ENCODE measurements around the gene MYOG.

MYOG gene

DNA sequence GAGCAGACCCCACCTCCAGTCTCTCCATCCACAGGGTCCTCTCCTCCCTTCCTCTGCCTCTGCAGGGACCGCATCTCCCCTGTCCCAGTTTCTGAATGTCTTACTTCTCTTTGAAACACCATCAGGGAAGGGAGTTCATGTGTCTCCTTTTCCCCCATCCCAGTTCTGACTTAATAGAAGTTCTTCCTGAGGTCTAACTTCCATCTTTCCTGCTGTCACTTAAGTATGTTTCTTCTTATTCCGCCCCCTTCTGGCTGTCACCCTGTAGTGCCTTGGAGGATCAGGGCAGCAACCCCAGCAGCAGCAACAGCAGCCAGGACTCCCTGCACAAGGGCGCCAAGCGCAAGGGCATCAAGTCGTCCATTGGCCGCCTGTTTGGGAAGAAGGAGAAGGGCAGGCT lies 29.3 kb downstream of the MYOG start:
- H3K36me3 ChIP-seq (ENCODE audit: control insufficient read depth in 1 of 2, insufficient read depth in 2 of 2, low read length in 2 of 2): no peaks in the 10 kb centered on the region
- H3K4me1 ChIP-seq (ENCODE audit: control insufficient read depth in 1 of 2, insufficient read depth in 2 of 2, low read length in 2 of 2): no peaks in the 10 kb centered on the region
- no peaks in the 10 kb centered on the region for H3K9me3 ChIP-seq (ENCODE audit: control insufficient read depth in 1 of 2, low read length in 2 of 2)
- H3K9ac ChIP-seq (ENCODE audit: low read depth in 1 of 2, low read length in 2 of 2): no peak overlapping the region
- H3K27ac ChIP-seq (ENCODE audit: low read depth, low read length): no peak overlapping the region
- H3K4me3 ChIP-seq (ENCODE audit: low read depth in 1 of 2, low read length in 2 of 2): no peak overlapping the region
- H3K27me3 ChIP-seq (ENCODE audit: control insufficient read depth in 1 of 2, insufficient read depth in 2 of 2, low read length in 2 of 2): no peaks in the 10 kb centered on the region

DNA sequence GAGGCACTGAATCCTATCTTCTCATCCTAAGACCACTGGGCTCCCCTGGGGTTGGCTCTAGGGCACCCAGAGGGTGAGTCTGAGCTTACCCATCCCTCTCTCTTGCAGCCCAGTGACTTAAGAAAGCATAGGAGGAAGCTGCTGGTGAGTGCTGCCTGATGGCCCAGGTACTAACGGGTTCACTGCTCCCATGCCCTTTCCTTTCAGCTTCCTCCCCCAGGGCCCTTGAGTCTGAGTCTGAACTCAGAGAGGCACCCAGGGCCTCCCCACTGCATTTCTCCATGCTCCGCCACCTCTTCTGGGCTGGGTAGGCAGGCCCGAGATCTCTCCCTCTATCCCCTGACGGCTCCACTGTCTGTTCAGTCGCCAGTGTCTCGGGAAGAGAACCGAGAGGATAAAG lies 29.8 kb downstream of the MYOG start:
- Histone ChIP-seq H3K4me3 (ENCODE audit: low read depth in 1 of 2, low read length in 2 of 2) (no peak overlapping the region), H3K27me3 (ENCODE audit: control insufficient read depth in 1 of 2, insufficient read depth in 2 of 2, low read length in 2 of 2) (no peaks in the 10 kb centered on the region), H3K9me3 (ENCODE audit: control insufficient read depth in 1 of 2, low read length in 2 of 2) (no peaks in the 10 kb centered on the region), H3K27ac (ENCODE audit: low read depth, low read length) (no peak overlapping the region), H3K4me1 (ENCODE audit: control insufficient read depth in 1 of 2, insufficient read depth in 2 of 2, low read length in 2 of 2) (no peaks in the 10 kb centered on the region), H3K36me3 (ENCODE audit: control insufficient read depth in 1 of 2, insufficient read depth in 2 of 2, low read length in 2 of 2) (no peaks in the 10 kb centered on the region), H3K9ac (ENCODE audit: low read depth in 1 of 2, low read length in 2 of 2) (no peak overlapping the region)

DNA sequence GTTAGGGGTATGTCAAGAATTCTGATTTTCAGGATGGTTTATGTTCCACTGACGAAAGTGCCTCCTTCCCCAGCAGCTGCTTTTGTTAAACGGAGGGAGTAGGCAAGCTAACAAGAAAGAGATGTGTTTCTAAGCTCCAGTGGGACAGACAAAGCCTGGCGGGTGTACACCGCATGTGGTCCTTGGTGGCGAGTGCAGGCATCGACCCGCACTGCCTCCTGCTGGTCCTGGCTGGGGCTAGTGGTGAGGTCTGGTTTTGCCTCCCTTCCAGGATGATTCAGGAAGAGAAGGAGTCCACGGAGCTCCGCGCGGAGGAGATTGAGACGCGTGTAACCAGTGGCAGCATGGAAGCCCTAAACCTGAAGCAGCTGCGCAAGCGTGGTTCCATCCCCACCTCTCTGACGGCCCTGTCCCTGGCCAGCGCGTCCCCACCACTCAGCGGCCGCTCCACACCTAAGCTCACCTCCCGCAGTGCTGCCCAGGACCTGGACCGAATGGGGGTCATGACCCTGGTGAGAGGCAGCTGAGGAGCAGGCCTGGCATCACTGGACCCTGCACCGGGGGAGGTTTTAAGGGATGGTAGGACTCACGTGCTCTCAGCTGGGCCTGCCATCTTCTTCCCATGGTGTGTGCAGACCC lies 30.5 kb downstream of the MYOG start:
- Histone ChIP-seq H3K27ac (ENCODE audit: low read depth, low read length) (no peak overlapping the region), H3K9me3 (ENCODE audit: control insufficient read depth in 1 of 2, low read length in 2 of 2) (no peaks in the 10 kb centered on the region), H3K9ac (ENCODE audit: low read depth in 1 of 2, low read length in 2 of 2) (no peak overlapping the region), H3K4me3 (ENCODE audit: low read depth in 1 of 2, low read length in 2 of 2) (no peak overlapping the region), H3K27me3 (ENCODE audit: control insufficient read depth in 1 of 2, insufficient read depth in 2 of 2, low read length in 2 of 2) (no peaks in the 10 kb centered on the region), H3K4me1 (ENCODE audit: control insufficient read depth in 1 of 2, insufficient read depth in 2 of 2, low read length in 2 of 2) (no peaks in the 10 kb centered on the region), H3K36me3 (ENCODE audit: control insufficient read depth in 1 of 2, insufficient read depth in 2 of 2, low read length in 2 of 2) (no peaks in the 10 kb centered on the region)

DNA sequence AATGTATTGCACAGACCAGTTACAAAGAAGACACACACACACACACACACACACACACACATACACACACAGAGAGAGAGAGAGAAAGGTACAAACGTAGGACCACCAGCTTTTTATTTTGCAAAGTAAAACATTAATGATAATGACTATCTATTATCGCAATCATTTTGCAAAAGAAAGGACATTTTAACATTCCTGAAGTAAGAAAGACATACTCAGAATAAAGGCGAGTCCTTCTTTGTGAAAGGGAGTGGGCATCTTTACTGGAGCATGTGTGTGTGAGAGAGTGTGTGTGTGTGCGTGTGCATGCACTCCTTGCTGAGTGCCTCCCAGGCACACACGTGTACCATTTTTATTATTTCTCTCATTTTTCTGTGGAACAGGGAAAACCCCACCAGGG lies 31.2 kb downstream of the MYOG start:
- Histone ChIP-seq H3K4me1 (ENCODE audit: control insufficient read depth in 1 of 2, insufficient read depth in 2 of 2, low read length in 2 of 2) (no peaks in the 10 kb centered on the region), H3K27me3 (ENCODE audit: control insufficient read depth in 1 of 2, insufficient read depth in 2 of 2, low read length in 2 of 2) (peaks cover 0 to 2% of the 10 kb centered on the region in 2 donors), H3K36me3 (ENCODE audit: control insufficient read depth in 1 of 2, insufficient read depth in 2 of 2, low read length in 2 of 2) (no peaks in the 10 kb centered on the region), H3K9me3 (ENCODE audit: control insufficient read depth in 1 of 2, low read length in 2 of 2) (no peaks in the 10 kb centered on the region), H3K27ac (ENCODE audit: low read depth, low read length) (no peak overlapping the region), H3K9ac (ENCODE audit: low read depth in 1 of 2, low read length in 2 of 2) (no peak overlapping the region), H3K4me3 (ENCODE audit: low read depth in 1 of 2, low read length in 2 of 2) (no peak overlapping the region)

DNA sequence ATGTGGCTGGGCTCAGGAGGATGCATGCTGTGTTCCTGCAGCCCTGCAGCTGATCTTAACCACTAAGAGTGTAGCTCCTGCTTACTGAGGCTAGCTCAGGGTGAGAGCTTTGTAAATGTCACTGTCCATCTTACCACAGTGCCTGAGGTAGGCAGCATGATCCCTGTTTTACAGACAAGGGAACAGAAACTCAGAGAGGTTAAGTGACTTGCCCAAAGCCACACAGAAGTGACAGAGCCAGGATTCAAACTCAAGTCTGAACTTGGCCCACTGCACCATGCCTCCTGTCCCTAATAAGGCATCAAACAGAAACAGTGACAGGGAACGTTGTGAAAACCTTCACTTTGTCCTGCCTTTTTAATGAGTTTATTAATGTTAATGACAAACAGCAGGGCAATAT lies 31.6 kb downstream of the MYOG start:
- Histone ChIP-seq H3K27ac (ENCODE audit: low read depth, low read length) (no peak overlapping the region), H3K27me3 (ENCODE audit: control insufficient read depth in 1 of 2, insufficient read depth in 2 of 2, low read length in 2 of 2) (peaks cover 0 to 4% of the 10 kb centered on the region in 2 donors), H3K9ac (ENCODE audit: low read depth in 1 of 2, low read length in 2 of 2) (no peak overlapping the region), H3K4me3 (ENCODE audit: low read depth in 1 of 2, low read length in 2 of 2) (no peak overlapping the region), H3K9me3 (ENCODE audit: control insufficient read depth in 1 of 2, low read length in 2 of 2) (no peaks in the 10 kb centered on the region), H3K36me3 (ENCODE audit: control insufficient read depth in 1 of 2, insufficient read depth in 2 of 2, low read length in 2 of 2) (no peaks in the 10 kb centered on the region), H3K4me1 (ENCODE audit: control insufficient read depth in 1 of 2, insufficient read depth in 2 of 2, low read length in 2 of 2) (no peaks in the 10 kb centered on the region)

DNA sequence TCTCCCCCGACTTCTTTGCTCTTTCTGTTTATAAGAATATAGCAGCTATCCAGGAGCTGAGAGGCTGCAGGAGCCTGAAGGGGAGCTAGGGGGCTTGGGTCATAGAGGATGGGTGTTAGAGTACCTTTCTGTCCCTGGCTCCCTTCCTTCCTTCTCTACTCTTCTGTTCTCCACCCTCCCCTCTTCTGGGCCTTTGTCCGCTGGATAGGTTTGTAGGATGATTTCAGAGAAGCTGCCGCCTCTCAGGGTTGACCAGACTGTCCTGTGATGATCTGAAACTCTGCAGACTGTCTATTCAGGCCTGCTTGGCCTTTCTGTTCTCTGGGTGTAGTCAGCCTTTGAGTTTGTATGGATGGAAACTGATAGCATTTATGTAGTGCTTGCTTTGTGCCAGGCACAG lies 33.2 kb downstream of the MYOG start:
- Histone ChIP-seq H3K4me3 (ENCODE audit: low read depth in 1 of 2, low read length in 2 of 2) (no peak overlapping the region), H3K4me1 (ENCODE audit: control insufficient read depth in 1 of 2, insufficient read depth in 2 of 2, low read length in 2 of 2) (no peaks in the 10 kb centered on the region), H3K27me3 (ENCODE audit: control insufficient read depth in 1 of 2, insufficient read depth in 2 of 2, low read length in 2 of 2) (peaks cover 0 to 4% of the 10 kb centered on the region in 2 donors), H3K9me3 (ENCODE audit: control insufficient read depth in 1 of 2, low read length in 2 of 2) (no peaks in the 10 kb centered on the region), H3K9ac (ENCODE audit: low read depth in 1 of 2, low read length in 2 of 2) (no peak overlapping the region), H3K36me3 (ENCODE audit: control insufficient read depth in 1 of 2, insufficient read depth in 2 of 2, low read length in 2 of 2) (no peaks in the 10 kb centered on the region), H3K27ac (ENCODE audit: low read depth, low read length) (no peak overlapping the region)

DNA sequence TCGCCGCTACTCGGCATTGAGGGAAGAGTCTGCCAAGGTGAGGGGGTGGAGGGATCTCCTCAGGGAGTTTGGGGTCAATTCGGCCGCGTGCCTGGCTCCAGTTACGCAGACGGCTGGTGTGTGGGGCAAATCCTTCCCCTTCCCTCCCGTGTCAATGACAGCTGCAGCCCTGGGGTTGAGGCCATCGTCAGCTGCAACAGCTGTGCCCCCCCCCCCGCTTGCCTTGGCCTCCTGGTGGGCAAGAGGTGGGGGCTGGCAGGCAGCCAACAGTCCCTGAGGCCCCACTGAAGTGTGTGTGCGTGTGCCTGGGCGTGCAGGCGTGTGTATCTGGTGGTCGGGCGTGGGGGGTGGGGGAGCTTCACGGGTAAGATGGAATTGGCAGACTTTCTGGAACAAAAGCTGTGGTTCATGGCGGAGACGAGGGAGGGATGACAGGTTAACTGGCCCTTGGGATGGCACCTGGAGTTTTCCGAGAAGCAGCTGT lies 33.9 kb downstream of the MYOG start:
- Histone ChIP-seq H3K36me3 (ENCODE audit: control insufficient read depth in 1 of 2, insufficient read depth in 2 of 2, low read length in 2 of 2) (no peaks in the 10 kb centered on the region), H3K27me3 (ENCODE audit: control insufficient read depth in 1 of 2, insufficient read depth in 2 of 2, low read length in 2 of 2) (peaks cover 6 to 8% of the 10 kb centered on the region in 2 donors), H3K4me1 (ENCODE audit: control insufficient read depth in 1 of 2, insufficient read depth in 2 of 2, low read length in 2 of 2) (peaks cover 0 to 3% of the 10 kb centered on the region in 2 donors), H3K9me3 (ENCODE audit: control insufficient read depth in 1 of 2, low read length in 2 of 2) (no peaks in the 10 kb centered on the region), H3K9ac (ENCODE audit: low read depth in 1 of 2, low read length in 2 of 2) (no peak overlapping the region), H3K4me3 (ENCODE audit: low read depth in 1 of 2, low read length in 2 of 2) (no peak overlapping the region), H3K27ac (ENCODE audit: low read depth, low read length) (no peak overlapping the region)

DNA sequence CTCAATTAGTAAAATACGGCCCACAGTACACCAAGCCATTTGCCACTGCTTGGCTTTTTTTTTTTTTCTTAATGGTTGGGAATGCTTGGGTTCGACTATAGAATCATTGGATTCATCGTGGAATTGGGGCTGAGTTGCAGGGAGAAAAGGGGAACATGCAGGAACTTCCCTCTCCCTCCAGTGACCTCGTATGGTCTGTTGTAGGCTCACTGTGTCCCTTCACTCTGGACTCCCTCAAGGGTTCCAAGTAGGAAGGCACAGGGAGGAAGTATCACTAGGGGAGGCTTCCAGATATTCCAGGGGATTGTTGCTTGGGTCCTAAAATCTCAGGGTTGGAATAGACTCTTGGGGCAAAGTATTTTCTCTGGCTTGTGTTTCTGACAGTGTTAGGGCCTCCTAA lies 35.0 kb downstream of the MYOG start:
- no peaks in the 10 kb centered on the region for H3K36me3 ChIP-seq (ENCODE audit: control insufficient read depth in 1 of 2, insufficient read depth in 2 of 2, low read length in 2 of 2)
- H3K27ac ChIP-seq (ENCODE audit: low read depth, low read length): no peak overlapping the region
- no peak overlapping the region for H3K9ac ChIP-seq (ENCODE audit: low read depth in 1 of 2, low read length in 2 of 2)
- H3K4me3 ChIP-seq (ENCODE audit: low read depth in 1 of 2, low read length in 2 of 2): no peak overlapping the region
- peaks cover 0 to 3% of the 10 kb centered on the region in 2 donors for H3K4me1 ChIP-seq (ENCODE audit: control insufficient read depth in 1 of 2, insufficient read depth in 2 of 2, low read length in 2 of 2)
- H3K9me3 ChIP-seq (ENCODE audit: control insufficient read depth in 1 of 2, low read length in 2 of 2): no peaks in the 10 kb centered on the region
- H3K27me3 ChIP-seq (ENCODE audit: control insufficient read depth in 1 of 2, insufficient read depth in 2 of 2, low read length in 2 of 2): peaks cover 6 to 8% of the 10 kb centered on the region in 2 donors

DNA sequence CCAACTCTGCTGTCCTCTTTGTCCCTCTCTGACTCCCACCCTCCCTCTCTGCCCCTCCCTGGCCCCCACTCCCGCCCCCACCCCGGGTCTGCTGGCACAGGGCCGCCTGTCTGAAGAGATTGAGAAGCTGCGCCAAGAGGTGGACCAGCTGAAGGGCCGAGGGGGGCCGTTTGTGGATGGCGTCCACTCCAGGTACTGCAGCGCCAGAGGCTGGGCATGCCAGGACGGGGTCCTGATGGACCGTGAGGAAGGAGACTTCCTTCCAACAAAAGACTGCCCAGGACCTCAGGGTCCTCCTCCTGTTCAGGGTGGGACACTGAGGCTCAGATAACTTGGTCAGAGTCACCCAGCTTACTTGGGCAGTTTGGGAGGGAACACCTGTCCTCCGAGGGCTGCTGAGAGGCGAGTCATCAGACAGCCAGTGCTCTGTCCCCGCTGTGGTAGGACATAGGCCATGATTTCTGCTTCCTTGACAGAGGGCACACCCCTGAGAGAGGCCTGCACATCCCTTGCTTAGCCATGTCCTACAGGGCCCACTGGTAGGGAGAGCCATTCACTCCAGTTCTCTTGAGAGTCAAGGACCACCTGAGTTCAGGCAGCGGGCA lies 36.1 kb downstream of the MYOG start:
- no peak overlapping the region for H3K4me3 ChIP-seq (ENCODE audit: low read depth in 1 of 2, low read length in 2 of 2)
- H3K27me3 ChIP-seq (ENCODE audit: control insufficient read depth in 1 of 2, insufficient read depth in 2 of 2, low read length in 2 of 2): peaks cover 6 to 13% of the 10 kb centered on the region in 2 donors
- H3K9ac ChIP-seq (ENCODE audit: low read depth in 1 of 2, low read length in 2 of 2): no peak overlapping the region
- no peak overlapping the region for H3K27ac ChIP-seq (ENCODE audit: low read depth, low read length)
- H3K36me3 ChIP-seq (ENCODE audit: control insufficient read depth in 1 of 2, insufficient read depth in 2 of 2, low read length in 2 of 2): no peaks in the 10 kb centered on the region
- no peaks in the 10 kb centered on the region for H3K9me3 ChIP-seq (ENCODE audit: control insufficient read depth in 1 of 2, low read length in 2 of 2)
- peaks cover 0 to 3% of the 10 kb centered on the region in 2 donors for H3K4me1 ChIP-seq (ENCODE audit: control insufficient read depth in 1 of 2, insufficient read depth in 2 of 2, low read length in 2 of 2)

DNA sequence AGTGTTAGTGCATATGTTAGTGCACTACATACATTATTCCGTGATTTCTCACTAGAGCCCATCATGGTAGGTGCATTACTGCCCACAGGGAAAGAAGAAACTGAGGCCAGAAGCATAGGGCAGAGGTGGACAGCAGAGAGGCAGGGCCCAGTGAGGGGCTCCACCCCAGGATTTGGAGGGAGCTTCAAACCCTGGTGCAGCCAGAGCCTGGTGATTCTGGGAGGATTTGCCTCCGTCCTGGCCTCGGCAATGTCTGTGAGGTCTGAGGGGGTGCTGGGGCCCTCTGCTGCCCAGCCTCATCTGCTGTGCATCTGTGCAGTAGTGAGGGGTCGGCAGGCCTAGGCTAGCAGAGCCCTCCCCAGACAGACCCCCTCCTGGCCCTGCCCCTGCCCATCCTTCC lies 36.7 kb downstream of the MYOG start:
- no peaks in the 10 kb centered on the region for H3K36me3 ChIP-seq (ENCODE audit: control insufficient read depth in 1 of 2, insufficient read depth in 2 of 2, low read length in 2 of 2)
- no peak overlapping the region for H3K4me3 ChIP-seq (ENCODE audit: low read depth in 1 of 2, low read length in 2 of 2)
- H3K9ac ChIP-seq (ENCODE audit: low read depth in 1 of 2, low read length in 2 of 2): no peak overlapping the region
- no peak overlapping the region for H3K27ac ChIP-seq (ENCODE audit: low read depth, low read length)
- H3K4me1 ChIP-seq (ENCODE audit: control insufficient read depth in 1 of 2, insufficient read depth in 2 of 2, low read length in 2 of 2): peaks cover 0 to 3% of the 10 kb centered on the region in 2 donors
- peaks cover 6 to 17% of the 10 kb centered on the region in 2 donors for H3K27me3 ChIP-seq (ENCODE audit: control insufficient read depth in 1 of 2, insufficient read depth in 2 of 2, low read length in 2 of 2)
- H3K9me3 ChIP-seq (ENCODE audit: control insufficient read depth in 1 of 2, low read length in 2 of 2): no peaks in the 10 kb centered on the region

Data from duodenal mucosa (tissue), 2 donors.